Measurements from ENCODE around the gene ZCCHC17.

The ZCCHC17 gene

DNA sequence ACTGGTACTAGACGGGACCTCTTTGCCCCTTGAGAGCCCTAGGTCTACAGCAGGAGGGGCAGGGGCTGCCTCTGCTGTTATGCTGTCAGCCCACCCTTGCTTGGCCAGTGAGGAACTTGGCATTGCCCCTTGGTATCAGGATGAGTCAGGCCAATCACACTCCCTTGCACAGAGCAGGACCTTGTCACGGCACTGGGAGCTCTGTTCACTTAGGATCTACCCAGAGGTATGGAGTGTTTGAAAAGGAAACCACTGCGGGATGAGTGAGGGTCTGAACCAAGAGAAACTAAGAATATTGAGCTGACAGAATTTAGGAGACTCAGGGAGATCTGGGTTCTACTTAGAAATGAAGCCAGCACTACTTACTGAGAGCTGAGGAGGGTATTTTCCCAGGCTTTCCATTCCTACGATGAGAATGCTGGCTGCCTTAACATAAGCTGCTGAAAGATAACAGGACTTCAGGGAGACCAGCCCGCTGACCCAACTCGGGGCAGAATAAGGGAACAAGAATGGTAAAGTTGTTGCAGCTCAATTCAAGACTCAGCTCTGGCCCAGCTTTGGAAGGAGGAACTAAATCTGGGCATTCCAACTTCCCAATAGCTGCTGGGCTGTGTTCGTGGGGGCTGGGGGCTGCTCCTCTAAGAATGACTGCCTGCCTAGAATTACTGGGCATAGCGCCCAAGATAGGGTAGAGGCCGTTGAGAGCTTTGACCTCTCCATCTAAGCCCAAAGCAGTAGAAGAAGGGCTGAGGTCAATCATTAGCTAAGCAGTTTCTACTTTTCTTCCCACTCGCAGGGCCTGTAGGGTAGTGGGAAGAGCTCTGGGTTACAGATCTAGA lies 74.5 kb downstream of the ZCCHC17 start:
- H3K36me3 ChIP-seq (ENCODE audit: insufficient read depth, low read length) = peaks cover 6% of the 10 kb centered on the region
- no peak overlapping the region for H3K9ac ChIP-seq (ENCODE audit: low read depth, low read length)
- no peaks in the 10 kb centered on the region for H3K27me3 ChIP-seq (ENCODE audit: insufficient read depth, low read length)
- WGBS = 92% methylated on average over 9 of the region's 10 CpGs
- H3K4me3 ChIP-seq (ENCODE audit: low read length) = no peak overlapping the region
- H3K4me1 ChIP-seq (ENCODE audit: insufficient read depth, low read length) = peaks cover 15% of the 10 kb centered on the region
- no peaks in the 10 kb centered on the region for H3K9me3 ChIP-seq (ENCODE audit: insufficient read depth, low read depth, low read length)
- no peak overlapping the region for H3K27ac ChIP-seq (ENCODE audit: low read depth, low read length)

- Histone ChIP-seq H3K9ac (ENCODE audit: low read depth, low read length) (no peak overlapping the region), H3K4me1 (ENCODE audit: insufficient read depth, low read length) (peaks cover 14% of the 10 kb centered on the region), H3K36me3 (ENCODE audit: insufficient read depth, low read length) (peaks cover 5% of the 10 kb centered on the region), H3K4me3 (ENCODE audit: low read length) (peak overlapping the region; percentile 63), H3K9me3 (ENCODE audit: insufficient read depth, low read depth, low read length) (no peaks in the 10 kb centered on the region), H3K27ac (ENCODE audit: low read depth, low read length) (no peak overlapping the region), H3K27me3 (ENCODE audit: insufficient read depth, low read length) (no peaks in the 10 kb centered on the region)
- 81% methylated on average over 3 of the region's 3 CpGs for WGBS
Measured at GRCh38 chr1:31372051-31372450, 75.2 kb downstream of the ZCCHC17 start.

GRCh38 chr1:31372751-31373055 lies 75.9 kb downstream of the ZCCHC17 start:
- H3K36me3 ChIP-seq (ENCODE audit: insufficient read depth, low read length) = 0 out of 2 replicates have a peak, but pooled peaks cover under 1% of the 10 kb centered on the region
- no peaks in the 10 kb centered on the region for H3K27me3 ChIP-seq (ENCODE audit: insufficient read depth, low read length)
- H3K27ac ChIP-seq (ENCODE audit: low read depth, low read length) = peak overlapping the region; percentile 91
- H3K4me1 ChIP-seq (ENCODE audit: insufficient read depth, low read length) = peaks cover 12% of the 10 kb centered on the region
- peak overlapping the region; percentile 63 for H3K4me3 ChIP-seq (ENCODE audit: low read length)
- H3K9me3 ChIP-seq (ENCODE audit: insufficient read depth, low read depth, low read length) = no peaks in the 10 kb centered on the region
- H3K9ac ChIP-seq (ENCODE audit: low read depth, low read length) = peak overlapping the region; percentile 78
- whole genome bisulfite sequencing = 27% methylated on average over 10 of the region's 10 CpGs

DNA sequence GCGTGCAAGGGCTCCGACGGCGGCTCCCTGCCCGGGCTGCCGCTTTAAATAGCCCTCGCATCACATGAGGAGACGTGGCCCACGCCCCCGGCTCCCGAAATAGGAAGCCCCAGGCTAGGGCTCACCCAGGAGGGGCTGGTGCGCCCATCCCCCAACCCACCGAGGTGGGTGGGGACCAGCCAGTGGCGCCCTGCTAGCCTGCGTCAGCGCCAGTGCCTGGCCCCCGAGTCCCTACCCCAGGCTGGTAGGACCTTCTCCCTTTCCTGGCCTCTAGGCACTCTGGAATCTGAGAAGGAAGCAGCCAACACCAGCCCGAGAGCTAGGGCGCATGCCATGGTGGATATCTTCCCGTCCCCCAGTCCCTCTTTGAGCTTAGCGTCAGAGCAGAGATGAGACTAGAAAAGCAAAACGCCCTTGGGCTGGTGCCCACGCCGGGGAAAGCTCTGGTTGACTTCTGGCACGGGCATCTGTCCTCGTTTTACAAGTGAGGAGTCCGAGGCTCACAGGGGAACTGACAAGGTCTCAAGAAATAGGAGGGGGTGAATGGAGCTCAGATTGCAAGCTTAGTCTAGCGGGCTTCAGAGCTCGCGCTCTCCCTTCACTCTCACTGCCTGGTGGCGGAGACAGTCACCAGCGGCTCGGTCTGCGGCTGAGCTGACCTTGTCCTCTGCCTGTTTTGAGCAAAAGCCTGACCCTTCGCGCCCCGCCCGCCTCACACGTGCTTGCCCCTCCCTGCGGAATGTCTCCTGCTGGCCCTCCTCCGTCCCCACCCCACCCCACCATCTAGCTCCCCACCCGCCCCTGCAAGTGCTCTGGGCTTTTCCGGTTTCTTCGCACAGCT lies 76.4 kb downstream of the ZCCHC17 start, which contains the start of gene FABP3:
FABP3 (minus strand) TSS at position 21 of the 841 bp plus-strand sequence. CDS start 62 bp downstream, outside the sequence.
- peak within 1 kb of the TSS; percentile 78 for H3K9ac ChIP-seq (ENCODE audit: low read depth, low read length)
- no peaks in the 10 kb centered on the region for H3K27me3 ChIP-seq (ENCODE audit: insufficient read depth, low read length)
- H3K4me1 ChIP-seq (ENCODE audit: insufficient read depth, low read length) = peaks cover 12% of the 10 kb centered on the region
- no peaks in the 10 kb centered on the region for H3K9me3 ChIP-seq (ENCODE audit: insufficient read depth, low read depth, low read length)
- H3K4me3 ChIP-seq (ENCODE audit: low read length) = peak within 1 kb of the TSS; percentile 63
- H3K27ac ChIP-seq (ENCODE audit: low read depth, low read length) = peak within 1 kb of the TSS; percentile 91
- H3K36me3 ChIP-seq (ENCODE audit: insufficient read depth, low read length) = no peaks in the 10 kb centered on the region
- WGBS = under 1% methylated on average over 44 of the region's 44 CpGs

DNA sequence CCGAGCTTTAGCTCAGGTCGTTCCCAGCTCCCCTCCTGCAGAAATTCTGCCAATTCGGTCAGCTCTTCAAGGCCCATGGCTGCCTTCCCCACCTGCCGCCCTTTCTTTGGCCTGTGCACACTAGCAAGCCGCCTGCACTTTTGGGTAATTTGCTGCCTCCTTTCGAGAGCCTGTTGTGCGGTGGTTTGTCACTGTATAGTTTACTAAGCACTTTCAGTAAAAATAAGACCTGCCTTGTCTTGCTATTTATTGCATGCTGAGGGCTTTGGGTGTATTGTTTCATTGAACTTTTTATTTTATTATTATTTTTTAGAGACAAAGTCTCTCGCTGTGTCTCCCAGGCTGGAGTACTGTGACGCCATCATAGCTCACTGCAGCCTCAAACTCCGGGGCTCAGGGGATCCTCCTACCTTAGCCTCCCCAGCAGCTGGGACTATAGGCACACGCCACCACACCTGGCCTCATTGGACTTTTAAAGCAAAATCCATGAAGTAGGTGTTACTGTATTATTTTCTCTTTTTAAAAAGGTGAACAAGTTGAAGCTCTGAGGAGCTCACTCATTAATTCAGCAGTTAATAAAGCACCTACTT lies 77.2 kb downstream of the ZCCHC17 start:
- H3K9ac ChIP-seq (ENCODE audit: low read depth, low read length) = peak overlapping the region; percentile 54; the same call in 1 of the 2 replicates
- H3K4me3 ChIP-seq (ENCODE audit: low read length) = peak overlapping the region; percentile 41
- H3K36me3 ChIP-seq (ENCODE audit: insufficient read depth, low read length) = no peaks in the 10 kb centered on the region
- peak overlapping the region; percentile 69; the same call in 1 of the 2 replicates for H3K27ac ChIP-seq (ENCODE audit: low read depth, low read length)
- H3K27me3 ChIP-seq (ENCODE audit: insufficient read depth, low read length) = no peaks in the 10 kb centered on the region
- H3K9me3 ChIP-seq (ENCODE audit: insufficient read depth, low read depth, low read length) = no peaks in the 10 kb centered on the region
- 39% methylated on average over 11 of the region's 11 CpGs for WGBS
- H3K4me1 ChIP-seq (ENCODE audit: insufficient read depth, low read length) = peaks cover 12% of the 10 kb centered on the region

DNA sequence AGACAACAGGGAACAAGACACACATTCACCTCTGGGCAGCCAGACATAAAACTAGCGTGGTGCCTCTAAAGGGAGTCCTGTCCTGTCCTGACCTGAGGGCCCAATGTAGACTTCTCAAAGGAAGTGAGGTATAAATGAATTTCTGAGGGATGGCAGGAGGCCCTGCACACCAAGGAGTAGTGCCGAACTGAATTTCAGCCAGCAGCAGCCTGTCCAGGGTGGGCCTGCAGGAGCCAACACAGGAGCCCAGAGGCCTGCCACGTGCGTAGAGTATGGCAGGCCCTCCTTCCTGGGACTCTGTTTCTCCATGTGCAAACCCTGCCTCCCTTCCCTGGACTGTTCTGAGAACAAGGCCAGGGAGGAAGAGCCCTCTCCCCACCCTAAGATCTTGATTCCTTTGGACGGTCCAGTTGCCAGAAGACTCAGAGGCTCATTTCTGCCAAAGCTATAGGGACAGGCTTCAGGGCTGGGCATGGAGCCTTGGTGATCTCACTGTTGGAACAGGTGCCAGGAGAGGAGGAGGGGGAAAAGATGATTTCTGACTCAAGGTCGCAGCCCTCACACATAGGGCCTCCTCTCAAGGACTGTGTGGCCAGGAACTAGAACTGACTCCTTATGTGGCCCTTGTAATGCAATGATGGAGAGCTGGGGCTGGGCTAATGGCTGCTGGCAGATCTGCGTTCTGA lies 77.8 kb downstream of the ZCCHC17 start:
- no peak overlapping the region for H3K4me3 ChIP-seq (ENCODE audit: low read length)
- H3K27ac ChIP-seq (ENCODE audit: low read depth, low read length) = no peak overlapping the region
- WGBS = 93% methylated on average over 7 of the region's 7 CpGs
- peaks cover 12% of the 10 kb centered on the region for H3K4me1 ChIP-seq (ENCODE audit: insufficient read depth, low read length)
- no peaks in the 10 kb centered on the region for H3K9me3 ChIP-seq (ENCODE audit: insufficient read depth, low read depth, low read length)
- no peaks in the 10 kb centered on the region for H3K27me3 ChIP-seq (ENCODE audit: insufficient read depth, low read length)
- H3K36me3 ChIP-seq (ENCODE audit: insufficient read depth, low read length) = no peaks in the 10 kb centered on the region
- H3K9ac ChIP-seq (ENCODE audit: low read depth, low read length) = no peak overlapping the region

- Histone ChIP-seq H3K4me1 (ENCODE audit: insufficient read depth, low read length) (peaks cover 12% of the 10 kb centered on the region), H3K27ac (ENCODE audit: low read depth, low read length) (no peak overlapping the region), H3K9me3 (ENCODE audit: insufficient read depth, low read depth, low read length) (no peaks in the 10 kb centered on the region), H3K36me3 (ENCODE audit: insufficient read depth, low read length) (no peaks in the 10 kb centered on the region), H3K4me3 (ENCODE audit: low read length) (no peak overlapping the region), H3K27me3 (ENCODE audit: insufficient read depth, low read length) (no peaks in the 10 kb centered on the region), H3K9ac (ENCODE audit: low read depth, low read length) (no peak overlapping the region)
- 73% methylated on average over 8 of the region's 8 CpGs for whole genome bisulfite sequencing
Measured at GRCh38 chr1:31376375-31377134, 79.7 kb downstream of the ZCCHC17 start.

DNA sequence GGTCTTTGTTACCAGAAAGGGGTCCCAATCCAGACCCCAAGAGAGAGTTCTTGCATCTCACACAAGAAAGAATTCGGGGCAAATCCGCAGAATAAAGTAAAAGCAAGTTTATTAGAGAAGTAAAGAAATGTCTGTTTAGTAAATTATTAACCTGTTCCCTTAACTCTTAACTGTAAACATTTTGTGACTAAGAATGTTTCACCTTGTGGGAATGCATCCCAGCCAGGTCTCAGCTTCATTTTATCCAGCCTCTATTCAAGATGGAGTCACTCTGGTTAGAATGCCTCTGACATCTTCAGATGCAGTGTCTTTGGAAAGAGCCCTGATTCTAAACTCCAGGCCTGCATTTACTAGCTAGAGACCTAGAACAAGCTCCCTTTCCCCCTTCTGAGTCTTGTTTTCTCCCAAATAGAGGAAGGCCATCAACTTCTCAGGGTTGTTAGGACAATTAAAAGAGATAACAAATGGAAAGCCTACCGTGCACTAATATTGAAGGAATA lies 80.6 kb downstream of the ZCCHC17 start:
- peaks cover 12% of the 10 kb centered on the region for H3K4me1 ChIP-seq (ENCODE audit: insufficient read depth, low read length)
- H3K27ac ChIP-seq (ENCODE audit: low read depth, low read length) = no peak overlapping the region
- 89% methylated on average over 1 of the region's 3 CpGs for WGBS
- no peak overlapping the region for H3K4me3 ChIP-seq (ENCODE audit: low read length)
- no peaks in the 10 kb centered on the region for H3K9me3 ChIP-seq (ENCODE audit: insufficient read depth, low read depth, low read length)
- H3K36me3 ChIP-seq (ENCODE audit: insufficient read depth, low read length) = no peaks in the 10 kb centered on the region
- no peaks in the 10 kb centered on the region for H3K27me3 ChIP-seq (ENCODE audit: insufficient read depth, low read length)
- no peak overlapping the region for H3K9ac ChIP-seq (ENCODE audit: low read depth, low read length)

DNA sequence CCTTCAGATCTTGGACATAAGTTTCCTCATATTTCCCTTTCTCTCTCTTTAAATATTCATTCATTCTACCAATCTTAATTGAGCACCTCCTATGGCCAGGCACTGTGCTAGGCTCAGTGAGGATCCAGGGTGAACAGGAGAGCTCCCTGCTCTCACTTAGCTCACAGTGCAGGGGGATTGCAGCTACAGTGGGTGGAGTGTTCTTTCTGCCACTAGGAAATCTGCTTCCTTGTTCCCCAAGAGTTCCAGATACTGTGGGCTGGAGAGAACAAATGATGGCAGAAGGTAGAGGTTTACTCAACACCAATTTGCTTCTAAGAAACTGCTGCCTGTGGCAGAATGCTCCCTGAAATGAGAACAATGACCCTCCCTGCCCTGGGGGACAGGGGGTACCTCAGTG lies 81.2 kb downstream of the ZCCHC17 start:
- no peak overlapping the region for H3K27ac ChIP-seq (ENCODE audit: low read depth, low read length)
- H3K27me3 ChIP-seq (ENCODE audit: insufficient read depth, low read length) = no peaks in the 10 kb centered on the region
- no peak overlapping the region for H3K4me3 ChIP-seq (ENCODE audit: low read length)
- H3K9ac ChIP-seq (ENCODE audit: low read depth, low read length) = no peak overlapping the region
- no peaks in the 10 kb centered on the region for H3K36me3 ChIP-seq (ENCODE audit: insufficient read depth, low read length)
- no peaks in the 10 kb centered on the region for H3K9me3 ChIP-seq (ENCODE audit: insufficient read depth, low read depth, low read length)
- H3K4me1 ChIP-seq (ENCODE audit: insufficient read depth, low read length) = peaks cover 12% of the 10 kb centered on the region

- no peak overlapping the region for H3K4me3 ChIP-seq (ENCODE audit: low read length)
- peaks cover 6% of the 10 kb centered on the region; the same call in 1 of the 2 replicates for H3K4me1 ChIP-seq (ENCODE audit: insufficient read depth, low read length)
- no peaks in the 10 kb centered on the region for H3K36me3 ChIP-seq (ENCODE audit: insufficient read depth, low read length)
- no peaks in the 10 kb centered on the region for H3K27me3 ChIP-seq (ENCODE audit: insufficient read depth, low read length)
- H3K27ac ChIP-seq (ENCODE audit: low read depth, low read length) = no peak overlapping the region
- WGBS = 96% methylated on average over 3 of the region's 3 CpGs
- no peak overlapping the region for H3K9ac ChIP-seq (ENCODE audit: low read depth, low read length)
- no peaks in the 10 kb centered on the region for H3K9me3 ChIP-seq (ENCODE audit: insufficient read depth, low read depth, low read length)
Measured at GRCh38 chr1:31380181-31380580, 83.3 kb downstream of the ZCCHC17 start.

Data from HUES64 (cell line).